HCT116 (cell line): ENCODE results near the gene FBXO31. TPM values are rescaled to one million over a fixed set of nuclear protein-coding genes. Genes with fewer than 3 reads are reported as not detected.

Experiments used
- ATAC-seq: fragments of 200-7000 bp; cut with Tn5 transposase; 2 replicates; pipeline ENCODE4 v1.9.1; 2020; ENCODE audit warnings: mild to moderate bottlenecking, moderate library complexity
- BruUV-seq: library from RNA; stranded (reverse); fragments of 400-500 nt; replicated peaks from 2 replicates; lab custom pipeline; 2021; lab: Mats Ljungman, UMichigan
- CTCF ChIA-PET: fragments of 300-600 bp; sonication (Branson Sonifier 250); formaldehyde crosslinking; loops from one replicate; lab custom pipeline; 2021; ENCODE audit warnings: antibody characterized with exemption; lab: Charles Lee
- POLR2A ChIA-PET: fragments of 300-600, 350-600 bp; sonication (Branson Sonifier 250); formaldehyde crosslinking; loops from one replicate; lab custom pipeline; 2021; ENCODE audit warnings: antibody characterized with exemption; lab: Charles Lee
- RAD21 ChIA-PET, 2 experiments: fragments of 300-600 bp; sonication (Branson Sonifier 250); formaldehyde crosslinking; loops; one replicate each; lab custom pipeline; 2023; ENCODE audit warnings: low total read pairs in 2 of 2; ENCODE audit not compliant: uncharacterized antibody in 2 of 2, unreplicated experiment in 2 of 2, low non-redundant PET in 1 of 2; lab: Charles Lee
- DNase-seq: peaks from one replicate; pipeline ENCODE4 v3.0.0-alpha.2; 2010; ENCODE audit warnings: low read depth, low spot score
- H2AFZ ChIP-seq: fragments of 200-600 bp; shearing (Covaris generic), sonication (generic); 2 replicates; pipeline ENCODE4 v1.6.1; 2017; ENCODE audit warnings: low read depth, mixed run types, mixed read lengths, antibody characterized with exemption, low read length; ENCODE audit not compliant: poor library complexity, severe bottlenecking
- H3K27ac ChIP-seq: 2 replicates; pipeline ENCODE4 v1.5.1; 2012; ENCODE audit warnings: low read depth, low read length
- H3K27me3 ChIP-seq: fragments of 200-600 bp; sonication (generic); 2 replicates; pipeline ENCODE4 v1.6.1; 2016; ENCODE audit warnings: mixed run types, low read length, mixed read lengths; ENCODE audit not compliant: insufficient read depth
- H3K36me3 ChIP-seq, 2 experiments: fragments of 200-500 bp in 1 of 2; fragments of 200-600 bp in 1 of 2; sonication (Bioruptor generic) in 1 of 2; sonication (generic) in 1 of 2; 2 replicates each; pipeline versions ENCODE4 v1.5.1 to v1.6.1; 2014 to 2016; ENCODE audit warnings: low read length in 2 of 2, inconsistent platforms in 1 of 2, mixed read lengths in 1 of 2, mixed run types in 1 of 2; ENCODE audit not compliant: insufficient read depth in 2 of 2, control insufficient read depth in 1 of 2
- H3K4me1 ChIP-seq, 2 experiments: fragments of 200-600 bp in 1 of 2; sonication (generic) in 1 of 2; 2 replicates each; pipeline versions ENCODE4 v1.5.1 to v1.6.1; 2012 to 2017; ENCODE audit warnings: low read length in 2 of 2, inconsistent platforms in 1 of 2, mild to moderate bottlenecking in 1 of 2, mixed read lengths in 1 of 2, mixed run types in 1 of 2, moderate library complexity in 1 of 2; ENCODE audit not compliant: insufficient read depth in 2 of 2, control insufficient read depth in 1 of 2
- H3K4me2 ChIP-seq: fragments of 200-600 bp; sonication (generic); 2 replicates; pipeline ENCODE4 v1.6.1; 2017; ENCODE audit warnings: mixed run types, low read length, mixed read lengths
- H3K4me3 ChIP-seq, 2 experiments: fragments of 200-600 bp in 1 of 2; sonication (generic) in 1 of 2; replicated peaks in 1 of 2; 2 replicates each; pipeline ENCODE4 v1.5.1; 2011 to 2016; ENCODE audit warnings: low read length in 2 of 2, control low read depth in 1 of 2, low read depth in 1 of 2, mild to moderate bottlenecking in 1 of 2, mixed read lengths in 1 of 2, mixed run types in 1 of 2
- H3K79me2 ChIP-seq: fragments of 200-600 bp; sonication (generic); 2 replicates; pipeline ENCODE4 v1.6.1; 2017; ENCODE audit warnings: mild to moderate bottlenecking, mixed run types, low read length, moderate library complexity, mixed read lengths; ENCODE audit not compliant: insufficient read depth
- H3K9ac ChIP-seq: fragments of 200-600 bp; sonication (generic); 2 replicates; pipeline ENCODE4 v1.6.1; 2016; ENCODE audit warnings: low read length, mixed read lengths
- H3K9me2 ChIP-seq: fragments of 200-600 bp; sonication (generic), shearing (Covaris generic); 2 replicates; pipeline ENCODE4 v1.6.1; 2017; ENCODE audit warnings: mixed run types, mild to moderate bottlenecking, moderate library complexity; ENCODE audit not compliant: insufficient read depth
- H3K9me3 ChIP-seq, 2 experiments: fragments of 200-500 bp in 1 of 2; fragments of 200-600 bp in 1 of 2; sonication (Bioruptor generic) in 1 of 2; sonication (generic) in 1 of 2; 2 replicates each; pipeline ENCODE4 v1.6.1; 2014 to 2017; ENCODE audit warnings: low read length in 2 of 2, mixed read lengths in 2 of 2, inconsistent platforms in 1 of 2, low read depth in 1 of 2, mild to moderate bottlenecking in 1 of 2, mixed run types in 1 of 2, moderate library complexity in 1 of 2; ENCODE audit not compliant: control insufficient read depth in 1 of 2, insufficient read depth in 1 of 2
- H4K20me1 ChIP-seq: fragments of 200-600 bp; sonication (generic), shearing (Covaris generic); 2 replicates; pipeline ENCODE4 v1.6.1; 2017; ENCODE audit warnings: mixed run types, mild to moderate bottlenecking, moderate library complexity; ENCODE audit not compliant: insufficient read depth
- EGR1 ChIP-seq: IDR thresholded peaks from 2 replicates; pipeline ENCODE4 v1.6.1; 2012; ENCODE audit warnings: low read depth
- ELF1 ChIP-seq: IDR thresholded peaks from 2 replicates; pipeline ENCODE4 v1.6.1; 2012; ENCODE audit warnings: low read depth, borderline replicate concordance
- EZH2 ChIP-seq: fragments of 200-600 bp; sonication (generic); IDR thresholded peaks from 2 replicates; pipeline ENCODE4 v1.6.1; 2017; ENCODE audit warnings: antibody characterized with exemption, mixed run types
- EZH2phosphoT487 ChIP-seq: fragments of 200-600 bp; IDR thresholded peaks from 2 replicates; pipeline ENCODE4 v1.6.1; 2018; ENCODE audit warnings: antibody characterized with exemption, borderline replicate concordance
- FOSL1 ChIP-seq: IDR thresholded peaks from 2 replicates; pipeline ENCODE4 v1.6.1; 2012; ENCODE audit warnings: low read depth
- JUND ChIP-seq: IDR thresholded peaks from 2 replicates; pipeline ENCODE4 v1.6.1; 2012
- POLR2A ChIP-seq: IDR thresholded peaks from 2 replicates; pipeline ENCODE4 v1.7.0; 2011; ENCODE audit warnings: borderline replicate concordance; ENCODE audit not compliant: insufficient read depth, insufficient read length; ENCODE audit errors: extremely low read depth
- RAD21 ChIP-seq: IDR thresholded peaks from 2 replicates; pipeline ENCODE4 v1.6.1; 2012; ENCODE audit warnings: low read depth, mild to moderate bottlenecking
- SIN3A ChIP-seq: IDR thresholded peaks from 2 replicates; pipeline ENCODE4 v1.6.1; 2012; ENCODE audit warnings: low read depth
- YY1 ChIP-seq: IDR thresholded peaks from 2 replicates; pipeline ENCODE4 v1.6.1; 2011; ENCODE audit warnings: low read length, low read depth, moderate library complexity, mild to moderate bottlenecking; ENCODE audit not compliant: insufficient replicate concordance; ENCODE audit errors: extremely low read depth
- intact Hi-C: fragments of 100-400 bp; cut with micrococcal nuclease; formaldehyde crosslinking; loops from 2 replicates; pipeline ENCODE4 v1.10.0; 2022
- total RNA-seq: library from RNA; stranded (reverse); gene quantifications from one replicate; pipeline ENCODE4 v1.2.1, GENCODE V29; 2021; ENCODE audit not compliant: unreplicated experiment
- TF ChIP-seq, protein P1 (sequence below): IDR thresholded peaks from 2 replicates; pipeline ENCODE4 v1.6.1; 2012; ENCODE audit warnings: low read depth
- TF ChIP-seq, protein P2 (sequence below), 3 experiments: fragments of 200-600 bp in 1 of 3; sonication (generic) in 1 of 3; IDR thresholded peaks in 2 of 3; conservative IDR thresholded peaks in 1 of 3; 2 replicates each; pipeline ENCODE4 v1.5.1; 2012 to 2017; ENCODE audit warnings: low read depth in 2 of 3, low read length in 2 of 3, antibody characterized with exemption in 1 of 3, borderline replicate concordance in 1 of 3, control low read depth in 1 of 3, mild to moderate bottlenecking in 1 of 3, mixed read lengths in 1 of 3, mixed run types in 1 of 3, moderate library complexity in 1 of 3; ENCODE audit not compliant: insufficient read depth in 1 of 3

FBXO31 gene
- total RNA-seq, 1 experiment from 2014 or later: 52.1 TPM

DNA sequence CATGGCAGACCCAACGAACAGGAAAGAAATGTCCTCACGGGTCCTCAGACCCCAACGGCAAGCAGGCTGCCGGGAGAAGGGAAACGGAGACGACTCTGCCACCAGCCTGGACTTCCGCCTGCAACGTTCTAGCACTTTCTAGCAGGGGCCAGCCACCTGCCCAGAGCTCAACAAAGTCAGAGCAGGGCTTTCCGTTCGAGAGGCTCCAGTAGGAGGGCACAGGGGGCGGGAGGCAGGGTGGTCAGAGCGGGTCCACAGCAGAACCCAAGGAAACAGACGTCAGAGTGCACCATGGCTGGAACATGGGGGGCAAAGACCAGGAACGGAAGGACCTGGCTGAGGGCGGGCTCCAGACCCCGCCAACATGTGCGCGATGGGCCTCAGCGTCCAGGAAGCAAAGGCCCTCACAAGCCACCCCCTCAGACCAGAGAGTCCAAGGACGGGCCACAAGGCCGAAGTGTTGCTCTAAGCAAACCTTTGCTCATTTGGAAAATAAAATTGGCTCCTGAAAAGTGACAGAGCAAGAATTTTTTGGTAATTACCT, 37.0 kb downstream of the FBXO31 start:
- BruUV-seq: no TSS peak
- no peak overlapping the region for H3K27ac ChIP-seq
- POLR2A ChIA-PET: no interaction called here
- H3K9ac ChIP-seq: no peak overlapping the region
- H3K9me2 ChIP-seq: no peaks in the 10 kb centered on the region
- H3K27me3 ChIP-seq: no peaks in the 10 kb centered on the region
- no peaks in the 10 kb centered on the region; the same call in 1 of the 2 replicates for H4K20me1 ChIP-seq
- DNase-seq: no peak
- H3K4me2 ChIP-seq: no peak overlapping the region
- intact Hi-C loops: no loop called here
- no peak overlapping the region for H3K4me3 ChIP-seq
- CTCF ChIA-PET: no interaction called here
- no peaks in the 10 kb centered on the region for H3K4me1 ChIP-seq
- TF ChIP-seq POLR2A: no peak
- no peak overlapping the region for H2AFZ ChIP-seq
- no peak for ATAC-seq
- RAD21 ChIA-PET: no interaction called here
- H3K9me3 ChIP-seq: no peaks in the 10 kb centered on the region
- H3K79me2 ChIP-seq: peaks cover 36% of the 10 kb centered on the region; the same call in 1 of the 2 replicates
- peaks cover 19 to 40% of the 10 kb centered on the region in 2 experiments; a peak in 3 of 4 replicates for H3K36me3 ChIP-seq

DNA sequence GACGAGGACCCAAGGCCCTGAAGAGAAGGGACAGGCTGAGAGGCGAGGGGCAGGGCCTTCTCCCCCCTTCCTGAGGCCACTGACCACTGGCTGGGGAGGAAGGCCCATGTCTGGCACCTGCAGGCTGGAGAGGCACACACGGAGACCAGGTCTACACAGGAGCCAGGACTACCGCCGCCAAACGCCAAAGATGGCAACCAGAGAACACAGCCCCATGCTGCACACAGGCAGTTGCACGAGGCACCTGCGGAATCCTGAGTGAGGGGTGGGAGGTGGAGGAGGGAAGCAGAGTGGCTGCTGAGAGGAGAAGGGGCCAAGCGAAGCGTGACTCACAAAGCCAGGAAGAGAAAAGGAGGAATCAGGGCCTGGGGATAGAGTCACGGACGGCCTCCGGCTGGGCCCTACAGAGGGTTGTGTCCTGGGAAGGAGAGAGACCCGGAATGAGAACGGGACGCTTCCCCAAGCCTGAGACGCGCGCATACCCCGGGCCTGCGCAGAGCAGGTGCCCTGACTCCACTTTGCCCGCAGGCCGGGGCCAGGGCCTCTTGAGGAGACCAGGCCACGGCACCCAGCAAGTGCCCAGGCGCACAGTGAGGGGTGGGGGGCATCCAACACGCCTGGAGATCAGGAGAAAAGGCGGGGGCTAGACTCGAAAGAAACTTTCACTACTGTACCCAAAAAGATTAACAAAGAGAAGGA, 37.7 kb downstream of the FBXO31 start:
- CTCF ChIA-PET: no interaction called here
- POLR2A ChIA-PET: no interaction called here
- no TSS peak for BruUV-seq
- RAD21 ChIA-PET: no interaction called here
- no peaks in the 10 kb centered on the region; the same call in 1 of the 2 replicates for H4K20me1 ChIP-seq
- no peak overlapping the region for H3K27ac ChIP-seq
- ATAC-seq: no peak
- no peak for DNase-seq
- H3K4me3 ChIP-seq: no peak overlapping the region
- H3K27me3 ChIP-seq: no peaks in the 10 kb centered on the region
- no peak overlapping the region for H2AFZ ChIP-seq
- intact Hi-C loops: no loop called here
- H3K9ac ChIP-seq: no peak overlapping the region
- no peaks in the 10 kb centered on the region for H3K4me1 ChIP-seq
- no peaks in the 10 kb centered on the region for H3K9me3 ChIP-seq
- H3K4me2 ChIP-seq: no peak overlapping the region
- no peaks in the 10 kb centered on the region for H3K9me2 ChIP-seq
- H3K79me2 ChIP-seq: peaks cover 38% of the 10 kb centered on the region; the same call in 1 of the 2 replicates
- peaks cover 19 to 43% of the 10 kb centered on the region in 2 experiments; a peak in 3 of 4 replicates for H3K36me3 ChIP-seq
- TF ChIP-seq, protein P1, sequence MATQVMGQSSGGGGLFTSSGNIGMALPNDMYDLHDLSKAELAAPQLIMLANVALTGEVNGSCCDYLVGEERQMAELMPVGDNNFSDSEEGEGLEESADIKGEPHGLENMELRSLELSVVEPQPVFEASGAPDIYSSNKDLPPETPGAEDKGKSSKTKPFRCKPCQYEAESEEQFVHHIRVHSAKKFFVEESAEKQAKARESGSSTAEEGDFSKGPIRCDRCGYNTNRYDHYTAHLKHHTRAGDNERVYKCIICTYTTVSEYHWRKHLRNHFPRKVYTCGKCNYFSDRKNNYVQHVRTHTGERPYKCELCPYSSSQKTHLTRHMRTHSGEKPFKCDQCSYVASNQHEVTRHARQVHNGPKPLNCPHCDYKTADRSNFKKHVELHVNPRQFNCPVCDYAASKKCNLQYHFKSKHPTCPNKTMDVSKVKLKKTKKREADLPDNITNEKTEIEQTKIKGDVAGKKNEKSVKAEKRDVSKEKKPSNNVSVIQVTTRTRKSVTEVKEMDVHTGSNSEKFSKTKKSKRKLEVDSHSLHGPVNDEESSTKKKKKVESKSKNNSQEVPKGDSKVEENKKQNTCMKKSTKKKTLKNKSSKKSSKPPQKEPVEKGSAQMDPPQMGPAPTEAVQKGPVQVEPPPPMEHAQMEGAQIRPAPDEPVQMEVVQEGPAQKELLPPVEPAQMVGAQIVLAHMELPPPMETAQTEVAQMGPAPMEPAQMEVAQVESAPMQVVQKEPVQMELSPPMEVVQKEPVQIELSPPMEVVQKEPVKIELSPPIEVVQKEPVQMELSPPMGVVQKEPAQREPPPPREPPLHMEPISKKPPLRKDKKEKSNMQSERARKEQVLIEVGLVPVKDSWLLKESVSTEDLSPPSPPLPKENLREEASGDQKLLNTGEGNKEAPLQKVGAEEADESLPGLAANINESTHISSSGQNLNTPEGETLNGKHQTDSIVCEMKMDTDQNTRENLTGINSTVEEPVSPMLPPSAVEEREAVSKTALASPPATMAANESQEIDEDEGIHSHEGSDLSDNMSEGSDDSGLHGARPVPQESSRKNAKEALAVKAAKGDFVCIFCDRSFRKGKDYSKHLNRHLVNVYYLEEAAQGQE: no peak
- no peak for TF ChIP-seq EZH2
- TF ChIP-seq SIN3A: no peak
- TF ChIP-seq RAD21: no peak
- no peak for TF ChIP-seq FOSL1
- no peak for TF ChIP-seq YY1
- TF ChIP-seq, protein P2, sequence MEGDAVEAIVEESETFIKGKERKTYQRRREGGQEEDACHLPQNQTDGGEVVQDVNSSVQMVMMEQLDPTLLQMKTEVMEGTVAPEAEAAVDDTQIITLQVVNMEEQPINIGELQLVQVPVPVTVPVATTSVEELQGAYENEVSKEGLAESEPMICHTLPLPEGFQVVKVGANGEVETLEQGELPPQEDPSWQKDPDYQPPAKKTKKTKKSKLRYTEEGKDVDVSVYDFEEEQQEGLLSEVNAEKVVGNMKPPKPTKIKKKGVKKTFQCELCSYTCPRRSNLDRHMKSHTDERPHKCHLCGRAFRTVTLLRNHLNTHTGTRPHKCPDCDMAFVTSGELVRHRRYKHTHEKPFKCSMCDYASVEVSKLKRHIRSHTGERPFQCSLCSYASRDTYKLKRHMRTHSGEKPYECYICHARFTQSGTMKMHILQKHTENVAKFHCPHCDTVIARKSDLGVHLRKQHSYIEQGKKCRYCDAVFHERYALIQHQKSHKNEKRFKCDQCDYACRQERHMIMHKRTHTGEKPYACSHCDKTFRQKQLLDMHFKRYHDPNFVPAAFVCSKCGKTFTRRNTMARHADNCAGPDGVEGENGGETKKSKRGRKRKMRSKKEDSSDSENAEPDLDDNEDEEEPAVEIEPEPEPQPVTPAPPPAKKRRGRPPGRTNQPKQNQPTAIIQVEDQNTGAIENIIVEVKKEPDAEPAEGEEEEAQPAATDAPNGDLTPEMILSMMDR (IDR thresholded peaks at IDR 0.05 in 2 of 3, conservative IDR thresholded peaks at IDR 0.05 in 1 of 3; ENCODE audit: borderline replicate concordance in 1 of 3, insufficient read depth in 1 of 3, low read depth in 2 of 3, low read length in 2 of 3): no peak
- TF ChIP-seq EGR1: no peak
- no peak for TF ChIP-seq EZH2phosphoT487
- no peak for TF ChIP-seq ELF1
- TF ChIP-seq JUND: no peak
